DND-41 (cell line): ENCODE data around the gene ZNF521.
A peak's percentile ranks its signal among the peaks of the same experiment; 100 is the strongest.

ENCODE experiments used
- ATAC-seq: fragments of 200-7000 bp; cut with Tn5 transposase; 3 replicates; pipeline ENCODE4 v1.9.1; 2021; ENCODE audit warnings: low read depth; ENCODE audit not compliant: insufficient read depth
- DNase-seq: peaks from one replicate; pipeline ENCODE4 v3.0.0-alpha.2; 2020
- H2AFZ ChIP-seq: 2 replicates; pipeline ENCODE4 v1.6.0; 2012; ENCODE audit warnings: low read depth, low read length
- H3K27ac ChIP-seq: 2 replicates; pipeline ENCODE4 v1.5.1; 2012; ENCODE audit warnings: low read length, inconsistent platforms
- H3K27me3 ChIP-seq: fragments of 200-600 bp; sonication (generic); 2 replicates; pipeline ENCODE4 v1.6.0; 2012; ENCODE audit warnings: low read length, mild to moderate bottlenecking, inconsistent platforms; ENCODE audit not compliant: insufficient read depth, poor library complexity
- H3K36me3 ChIP-seq: 2 replicates; pipeline ENCODE4 v1.5.1; 2012; ENCODE audit warnings: low read length, inconsistent platforms; ENCODE audit not compliant: insufficient read depth
- H3K4me1 ChIP-seq: 2 replicates; pipeline ENCODE4 v1.5.1; 2012; ENCODE audit warnings: mild to moderate bottlenecking, low read length; ENCODE audit not compliant: insufficient read depth
- H3K4me2 ChIP-seq: 2 replicates; pipeline ENCODE4 v1.6.0; 2012; ENCODE audit warnings: mild to moderate bottlenecking, moderate library complexity, low read length, inconsistent platforms; ENCODE audit not compliant: insufficient read depth
- H3K4me3 ChIP-seq, 2 experiments: fragments of 200-600 bp in 1 of 2; shearing (Covaris generic) in 1 of 2; 2 replicates each; pipeline ENCODE4 v1.5.1; 2012 to 2016; ENCODE audit warnings: inconsistent platforms in 2 of 2, low read length in 2 of 2, mild to moderate bottlenecking in 2 of 2, low read depth in 1 of 2, moderate library complexity in 1 of 2
- H3K79me2 ChIP-seq: 2 replicates; pipeline ENCODE4 v1.6.0; 2012; ENCODE audit warnings: low read length, inconsistent platforms; ENCODE audit not compliant: insufficient read depth
- H3K9ac ChIP-seq: 2 replicates; pipeline ENCODE4 v1.6.0; 2012; ENCODE audit warnings: low read depth, mild to moderate bottlenecking, inconsistent platforms, low read length, moderate library complexity
- H3K9me3 ChIP-seq: 2 replicates; pipeline ENCODE4 v1.5.1; 2012; ENCODE audit warnings: low read length, moderate library complexity, mild to moderate bottlenecking, inconsistent platforms; ENCODE audit not compliant: insufficient read depth, severe bottlenecking
- H4K20me1 ChIP-seq: 2 replicates; pipeline ENCODE4 v1.6.0; 2012; ENCODE audit warnings: low read length; ENCODE audit not compliant: insufficient read depth
- CTCF ChIP-seq: IDR thresholded peaks from 2 replicates; pipeline ENCODE4 v1.5.1; 2012; ENCODE audit warnings: borderline replicate concordance, low read length, moderate library complexity, mild to moderate bottlenecking; ENCODE audit not compliant: poor library complexity, severe bottlenecking; ENCODE audit errors: extremely low read depth
- EZH2 ChIP-seq: IDR thresholded peaks from 3 replicates; pipeline ENCODE4 v1.6.1; 2012; ENCODE audit warnings: borderline replicate concordance, low read depth, mild to moderate bottlenecking, moderate library complexity, low read length, inconsistent platforms; ENCODE audit not compliant: severe bottlenecking

The ZNF521 gene

GRCh38 chr18:25335676-25336075 lies 16.3 kb downstream of the ZNF521 start:
- Histone ChIP-seq H3K4me3 (no peak overlapping the region), H3K4me1 (no peaks in the 10 kb centered on the region), H3K27me3 (peaks cover 18% of the 10 kb centered on the region), H4K20me1 (no peaks in the 10 kb centered on the region), H3K79me2 (no peaks in the 10 kb centered on the region), H3K36me3 (no peaks in the 10 kb centered on the region), H3K27ac (no peak overlapping the region), H2AFZ (no peak overlapping the region), H3K9me3 (no peaks in the 10 kb centered on the region), H3K9ac (no peak overlapping the region), H3K4me2 (no peak overlapping the region)
- no peak for TF ChIP-seq EZH2
- TF ChIP-seq CTCF: no peak
- DNase-seq (no peak), ATAC-seq (no peak)

- Histone ChIP-seq H3K9me3 (no peaks in the 10 kb centered on the region), H3K27ac (no peak overlapping the region), H3K4me1 (no peaks in the 10 kb centered on the region), H3K36me3 (no peaks in the 10 kb centered on the region), H3K9ac (no peak overlapping the region), H2AFZ (no peak overlapping the region), H3K27me3 (peaks cover 18% of the 10 kb centered on the region), H3K4me3 (no peak overlapping the region), H3K4me2 (no peak overlapping the region), H4K20me1 (no peaks in the 10 kb centered on the region), H3K79me2 (no peaks in the 10 kb centered on the region)
- TF ChIP-seq CTCF (no peak), EZH2 (no peak)
- no peak for DNase-seq
- ATAC-seq: no peak
Observed at GRCh38 chr18:25335062-25335461, 16.9 kb downstream of the ZNF521 start.

- no peaks in the 10 kb centered on the region for H4K20me1 ChIP-seq
- H3K27me3 ChIP-seq: peaks cover 13% of the 10 kb centered on the region
- no peaks in the 10 kb centered on the region for H3K36me3 ChIP-seq
- DNase-seq (no peak), ATAC-seq (no peak)
- no peak overlapping the region for H3K27ac ChIP-seq
- no peak overlapping the region for H3K4me3 ChIP-seq
- H3K9ac ChIP-seq: no peak overlapping the region
- H2AFZ ChIP-seq: no peak overlapping the region
- H3K4me1 ChIP-seq: no peaks in the 10 kb centered on the region
- H3K4me2 ChIP-seq: no peak overlapping the region
- TF ChIP-seq CTCF (peak; percentile 4), EZH2 (no peak)
- no peaks in the 10 kb centered on the region for H3K9me3 ChIP-seq
- H3K79me2 ChIP-seq: no peaks in the 10 kb centered on the region
Observed at GRCh38 chr18:25334588-25334987, 17.4 kb downstream of the ZNF521 start.

GRCh38 chr18:25332002-25332401 lies 20.0 kb downstream of the ZNF521 start:
- H2AFZ ChIP-seq: no peak overlapping the region
- no peak overlapping the region for H3K27ac ChIP-seq
- H3K4me2 ChIP-seq: no peak overlapping the region
- no peaks in the 10 kb centered on the region for H3K4me1 ChIP-seq
- no peak overlapping the region for H3K4me3 ChIP-seq
- H3K9me3 ChIP-seq: no peaks in the 10 kb centered on the region
- no peaks in the 10 kb centered on the region for H3K36me3 ChIP-seq
- peaks cover 11% of the 10 kb centered on the region for H3K27me3 ChIP-seq
- no peaks in the 10 kb centered on the region for H4K20me1 ChIP-seq
- H3K9ac ChIP-seq: no peak overlapping the region
- no peak for ATAC-seq
- no peak for TF ChIP-seq CTCF
- no peak for TF ChIP-seq EZH2
- H3K79me2 ChIP-seq: no peaks in the 10 kb centered on the region
- no peak for DNase-seq
